Rectal smooth muscle tissue (tissue), 1 donor: ENCODE measurements around the gene MFGE8.

Source experiments
- H3K27ac ChIP-seq: one replicate; pipeline ENCODE4 v1.7.0; 2013; ENCODE audit warnings: low read depth, low read length, inconsistent platforms
- H3K27me3 ChIP-seq: one replicate; pipeline ENCODE4 v1.7.0; 2013; ENCODE audit warnings: low read length; ENCODE audit not compliant: control insufficient read depth, insufficient read depth
- H3K36me3 ChIP-seq: one replicate; pipeline ENCODE4 v1.7.0; 2013; ENCODE audit warnings: low read length; ENCODE audit not compliant: control insufficient read depth, insufficient read depth
- H3K4me1 ChIP-seq: one replicate; pipeline ENCODE4 v1.7.0; 2013; ENCODE audit warnings: low read length; ENCODE audit not compliant: control insufficient read depth, insufficient read depth
- H3K4me3 ChIP-seq: one replicate; pipeline ENCODE4 v1.7.0; 2013; ENCODE audit warnings: low read length
- H3K9ac ChIP-seq: one replicate; pipeline ENCODE4 v1.7.0; 2013; ENCODE audit warnings: low read length

Gene MFGE8

DNA sequence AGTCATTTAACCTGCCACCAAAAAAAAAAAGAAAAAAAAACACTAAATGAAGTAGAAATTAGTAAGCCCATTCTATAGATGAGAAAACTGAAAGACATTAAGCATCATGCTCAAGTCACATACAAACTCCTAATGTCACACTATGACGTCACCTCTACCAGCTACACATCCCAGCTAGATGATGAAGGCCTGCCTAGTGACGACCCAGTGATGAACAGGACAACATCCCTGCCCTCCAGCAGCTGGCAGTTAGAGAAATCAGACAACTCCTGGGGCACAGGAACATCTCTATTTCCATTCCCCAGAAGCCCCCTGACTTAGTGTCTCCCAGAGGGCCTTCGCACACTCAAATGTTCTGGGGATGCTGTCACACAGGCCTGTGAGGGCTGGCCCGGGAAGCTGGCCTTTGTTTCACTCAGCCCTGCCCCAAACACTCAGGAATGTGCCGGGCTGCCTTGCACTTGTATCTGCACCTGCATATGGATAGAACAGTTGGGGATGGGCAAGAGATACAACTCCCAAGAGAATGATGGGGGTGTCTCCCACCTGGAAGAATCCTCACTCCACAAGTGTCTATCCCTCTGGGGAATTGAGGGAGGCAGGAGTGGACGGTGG, 10.9 kb downstream of the MFGE8 start:
- Histone ChIP-seq H3K9ac (no peak overlapping the region), H3K27ac (no peak overlapping the region), H3K4me3 (no peak overlapping the region), H3K27me3 (no peaks in the 10 kb centered on the region), H3K4me1 (peaks cover 4% of the 10 kb centered on the region), H3K36me3 (no peaks in the 10 kb centered on the region)

DNA sequence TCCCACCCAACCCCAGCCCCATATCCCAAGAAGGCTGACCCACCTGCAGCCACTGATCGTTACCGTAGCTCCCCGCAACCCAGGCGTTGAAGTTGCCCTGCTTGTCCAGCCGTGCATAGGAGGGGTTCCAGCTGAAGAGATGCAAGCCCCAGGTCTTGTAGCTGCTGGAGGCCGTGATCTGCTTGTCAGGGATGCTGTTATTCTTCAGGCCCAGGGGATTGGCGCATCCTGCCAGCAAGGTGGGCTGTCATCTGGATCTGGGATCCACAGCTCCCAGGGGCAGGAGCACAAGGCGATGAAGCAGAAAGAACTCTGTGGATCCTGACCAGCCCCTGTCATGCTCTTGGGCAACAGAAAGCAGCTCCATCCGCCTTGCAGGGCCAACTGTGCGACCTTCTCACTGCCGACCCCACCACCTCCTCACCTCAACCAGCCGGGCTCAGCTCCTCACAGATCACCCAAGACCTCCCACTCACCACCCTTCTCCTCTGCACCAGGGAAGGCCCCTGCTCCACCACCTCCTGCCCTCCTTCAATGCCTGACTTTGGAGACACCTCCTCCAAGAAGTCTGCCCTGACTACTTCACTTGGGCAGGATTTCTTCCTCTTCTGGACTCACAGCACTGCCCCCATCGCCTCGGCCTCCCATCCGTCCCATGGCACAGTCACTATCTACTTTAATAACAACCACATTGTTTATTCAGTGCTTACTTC, 11.5 kb downstream of the MFGE8 start:
- peaks cover 9% of the 10 kb centered on the region for H3K4me1 ChIP-seq
- no peak overlapping the region for H3K27ac ChIP-seq
- H3K27me3 ChIP-seq: no peaks in the 10 kb centered on the region
- H3K9ac ChIP-seq: no peak overlapping the region
- H3K4me3 ChIP-seq: no peak overlapping the region
- no peaks in the 10 kb centered on the region for H3K36me3 ChIP-seq

DNA sequence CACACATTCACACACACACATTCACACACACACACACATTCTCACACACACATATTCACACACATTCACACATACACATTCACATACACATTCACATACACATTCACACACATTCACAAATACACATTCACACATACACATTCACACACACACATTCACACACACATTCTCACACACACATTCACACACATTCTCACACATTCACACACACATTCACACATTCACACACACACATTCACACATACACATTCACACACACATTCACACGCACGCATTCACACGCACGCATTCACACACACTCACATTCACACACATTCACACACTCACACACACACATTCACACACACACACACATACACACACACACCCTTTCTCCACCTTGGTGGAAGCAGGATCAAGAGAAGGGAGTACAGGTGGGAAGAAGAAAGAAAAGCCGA, 12.2 kb downstream of the MFGE8 start:
- peaks cover 9% of the 10 kb centered on the region for H3K4me1 ChIP-seq
- H3K36me3 ChIP-seq: no peaks in the 10 kb centered on the region
- no peaks in the 10 kb centered on the region for H3K27me3 ChIP-seq
- no peak overlapping the region for H3K27ac ChIP-seq
- H3K9ac ChIP-seq: no peak overlapping the region
- no peak overlapping the region for H3K4me3 ChIP-seq

DNA sequence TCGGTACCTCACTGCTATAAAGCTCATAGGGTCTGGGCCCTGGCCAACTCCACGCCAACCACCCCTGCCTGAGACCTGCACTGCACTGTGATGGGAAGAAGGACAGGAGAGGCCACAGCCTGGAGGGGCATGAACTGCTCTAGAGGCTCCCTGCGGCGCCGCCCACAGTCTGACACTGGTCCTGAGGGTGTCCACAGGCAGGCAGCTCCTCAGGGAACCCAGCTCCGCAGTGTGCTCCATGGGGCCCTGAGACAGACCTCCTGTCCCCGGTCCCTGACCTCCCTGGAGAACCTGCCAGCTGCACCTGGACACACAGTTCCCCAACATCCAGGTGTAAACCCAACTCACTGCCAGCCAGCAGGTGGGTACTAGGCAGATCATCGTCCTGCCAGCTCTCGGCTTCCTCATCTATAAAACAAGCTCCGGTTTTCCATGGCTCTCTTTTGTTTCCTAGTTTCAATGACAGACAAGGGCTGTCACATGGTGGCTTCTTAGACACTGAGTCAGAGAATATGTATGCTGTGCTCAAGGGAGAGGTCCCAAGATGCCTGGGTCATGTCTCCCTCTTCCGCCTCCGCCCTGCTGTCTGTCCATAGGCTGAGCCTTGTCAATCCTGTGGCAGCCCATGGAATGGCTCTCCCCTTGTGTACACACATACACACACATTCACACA, 12.7 kb downstream of the MFGE8 start:
- Histone ChIP-seq H3K4me3 (no peak overlapping the region), H3K36me3 (no peaks in the 10 kb centered on the region), H3K27ac (no peak overlapping the region), H3K27me3 (no peaks in the 10 kb centered on the region), H3K9ac (no peak overlapping the region), H3K4me1 (peaks cover 9% of the 10 kb centered on the region)

DNA sequence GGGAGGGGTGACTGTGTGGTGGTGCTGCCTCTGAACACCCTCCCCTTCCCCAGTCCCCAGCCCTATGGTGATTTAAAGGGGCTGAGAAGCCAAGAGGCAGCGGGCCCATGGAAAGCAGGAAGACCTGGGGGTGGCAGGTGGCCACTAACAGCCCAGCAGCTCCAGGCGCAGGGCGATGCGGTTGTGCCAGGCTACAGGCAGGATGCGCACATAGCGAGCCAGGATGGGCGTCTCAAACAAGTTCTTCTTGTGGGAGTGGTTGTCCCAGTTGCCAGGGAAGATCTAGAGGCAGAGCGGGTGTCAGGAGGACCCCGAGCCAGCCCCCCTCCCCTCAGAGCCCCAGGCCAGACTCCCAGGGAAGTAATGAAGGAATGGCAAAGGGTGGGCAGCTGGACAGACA, 13.9 kb downstream of the MFGE8 start:
- Histone ChIP-seq H3K9ac (no peak overlapping the region), H3K36me3 (no peaks in the 10 kb centered on the region), H3K4me3 (no peak overlapping the region), H3K27me3 (peaks cover 5% of the 10 kb centered on the region), H3K4me1 (peaks cover 9% of the 10 kb centered on the region), H3K27ac (no peak overlapping the region)

DNA sequence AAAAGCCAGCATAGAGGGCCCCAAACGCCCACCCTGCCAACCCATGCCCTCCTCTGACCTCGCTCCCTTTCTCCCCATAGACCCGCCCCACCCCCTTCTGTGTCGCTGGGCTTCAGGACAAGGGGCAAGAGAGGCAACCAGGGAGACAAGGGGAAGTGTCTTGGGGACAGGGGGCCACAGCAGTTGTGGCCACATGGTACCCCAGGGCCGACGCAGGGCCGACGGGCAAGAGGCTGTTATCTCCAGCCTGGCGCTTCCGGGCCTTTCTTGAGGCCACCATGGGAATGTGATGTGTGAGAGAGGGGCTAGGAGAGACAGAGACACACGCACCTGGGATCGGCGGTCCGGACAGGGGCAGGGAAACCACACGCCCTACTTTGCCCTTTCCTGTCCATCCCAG, 14.4 kb downstream of the MFGE8 start:
- H3K27me3 ChIP-seq: peaks cover 9% of the 10 kb centered on the region
- H3K36me3 ChIP-seq: no peaks in the 10 kb centered on the region
- H3K4me1 ChIP-seq: peaks cover 9% of the 10 kb centered on the region
- H3K9ac ChIP-seq: no peak overlapping the region
- no peak overlapping the region for H3K27ac ChIP-seq
- H3K4me3 ChIP-seq: no peak overlapping the region

DNA sequence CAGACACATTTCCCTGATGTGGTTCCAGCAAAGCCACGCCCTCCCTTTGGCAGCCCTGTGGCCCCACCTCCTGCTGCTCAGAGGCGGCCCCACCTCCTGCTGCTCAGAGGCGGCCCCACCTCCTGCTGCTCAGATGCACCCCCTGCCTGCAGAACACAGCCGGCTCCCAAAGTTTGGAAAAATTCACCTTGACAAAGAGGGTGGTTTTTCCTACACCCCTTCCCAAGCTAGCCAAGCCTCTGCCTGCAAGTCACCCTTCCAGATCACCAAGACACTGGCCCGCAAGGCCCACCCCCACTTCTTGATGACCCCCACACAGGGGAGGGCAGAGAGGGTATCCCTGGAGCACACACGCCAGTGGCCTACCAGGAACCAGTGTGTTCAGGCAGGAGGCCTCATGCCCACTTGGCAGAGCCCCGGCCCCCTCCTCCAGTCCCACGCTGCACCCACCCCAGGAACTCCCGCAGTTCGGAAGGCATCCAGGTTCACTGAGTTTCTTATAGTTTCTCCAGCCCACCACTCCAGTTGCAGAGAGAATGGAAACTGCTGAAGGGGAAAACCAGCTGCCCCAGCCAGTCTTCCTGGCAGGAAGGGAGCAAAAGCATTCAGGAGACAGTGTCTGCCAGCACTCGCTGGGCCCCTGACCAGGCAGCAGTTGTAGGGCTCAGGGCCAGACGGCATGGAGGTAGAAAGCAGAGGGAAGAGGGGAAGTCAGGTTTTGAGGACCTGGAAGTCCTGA, 15.6 kb downstream of the MFGE8 start:
- Histone ChIP-seq H3K36me3 (no peaks in the 10 kb centered on the region), H3K27ac (peak overlapping the region; percentile 25), H3K27me3 (peaks cover 11% of the 10 kb centered on the region), H3K9ac (no peak overlapping the region), H3K4me3 (no peak overlapping the region), H3K4me1 (peaks cover 9% of the 10 kb centered on the region)

DNA sequence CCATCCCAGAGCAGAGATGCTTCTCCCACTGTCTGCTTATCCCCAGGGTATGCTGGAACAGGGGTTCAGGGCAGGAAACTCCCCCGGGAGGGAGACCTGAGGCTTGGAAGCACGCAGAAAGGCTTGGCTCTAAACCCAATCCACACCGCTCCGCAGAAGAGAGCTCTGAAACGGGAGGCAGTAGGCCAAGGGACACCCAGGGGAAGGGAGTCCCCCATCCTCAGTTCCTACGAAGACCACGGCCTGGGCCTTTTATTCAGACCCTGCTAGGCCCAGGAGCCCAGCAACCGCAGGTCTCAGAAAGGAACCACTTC, 16.1 kb downstream of the MFGE8 start:
- Histone ChIP-seq H3K4me1 (peaks cover 9% of the 10 kb centered on the region), H3K9ac (no peak overlapping the region), H3K27ac (no peak overlapping the region), H3K4me3 (no peak overlapping the region), H3K36me3 (no peaks in the 10 kb centered on the region), H3K27me3 (peaks cover 11% of the 10 kb centered on the region)

DNA sequence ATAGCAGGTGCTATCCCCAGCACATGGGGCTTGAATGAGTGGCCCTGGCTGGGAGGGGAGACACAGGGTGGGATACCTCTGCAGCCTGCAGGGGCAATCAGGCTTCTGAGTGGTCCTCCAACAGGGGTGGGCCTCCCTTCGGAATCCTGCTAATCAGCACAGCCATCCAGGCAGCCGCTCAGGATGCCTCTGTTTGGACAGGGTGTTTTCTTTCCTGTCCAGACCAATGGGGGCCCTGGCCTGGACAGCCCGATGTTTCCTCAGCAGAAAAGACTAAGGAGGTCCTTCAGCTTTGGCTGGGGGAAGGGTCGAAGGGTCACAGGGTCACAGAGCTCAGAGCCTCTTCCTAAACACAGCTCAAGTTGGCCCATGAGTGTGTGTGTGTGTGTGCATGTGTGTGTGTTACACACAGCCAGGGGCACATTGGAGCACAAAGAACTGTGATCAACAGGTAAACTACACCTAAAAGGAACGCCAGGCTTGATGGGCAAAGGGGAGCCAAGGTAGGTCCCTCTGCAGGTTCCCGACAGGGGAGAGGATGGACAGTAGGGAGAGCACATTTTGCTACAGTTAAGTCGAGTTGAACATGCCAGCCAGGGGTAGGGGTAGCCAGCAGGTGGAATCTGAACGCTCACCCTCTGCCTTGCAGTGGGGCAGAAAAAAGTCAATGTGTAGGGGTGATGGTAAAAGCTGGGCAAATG, 16.7 kb downstream of the MFGE8 start:
- Histone ChIP-seq H3K36me3 (no peaks in the 10 kb centered on the region), H3K9ac (no peak overlapping the region), H3K27ac (no peak overlapping the region), H3K4me3 (no peak overlapping the region), H3K27me3 (peaks cover 11% of the 10 kb centered on the region), H3K4me1 (peaks cover 9% of the 10 kb centered on the region)

DNA sequence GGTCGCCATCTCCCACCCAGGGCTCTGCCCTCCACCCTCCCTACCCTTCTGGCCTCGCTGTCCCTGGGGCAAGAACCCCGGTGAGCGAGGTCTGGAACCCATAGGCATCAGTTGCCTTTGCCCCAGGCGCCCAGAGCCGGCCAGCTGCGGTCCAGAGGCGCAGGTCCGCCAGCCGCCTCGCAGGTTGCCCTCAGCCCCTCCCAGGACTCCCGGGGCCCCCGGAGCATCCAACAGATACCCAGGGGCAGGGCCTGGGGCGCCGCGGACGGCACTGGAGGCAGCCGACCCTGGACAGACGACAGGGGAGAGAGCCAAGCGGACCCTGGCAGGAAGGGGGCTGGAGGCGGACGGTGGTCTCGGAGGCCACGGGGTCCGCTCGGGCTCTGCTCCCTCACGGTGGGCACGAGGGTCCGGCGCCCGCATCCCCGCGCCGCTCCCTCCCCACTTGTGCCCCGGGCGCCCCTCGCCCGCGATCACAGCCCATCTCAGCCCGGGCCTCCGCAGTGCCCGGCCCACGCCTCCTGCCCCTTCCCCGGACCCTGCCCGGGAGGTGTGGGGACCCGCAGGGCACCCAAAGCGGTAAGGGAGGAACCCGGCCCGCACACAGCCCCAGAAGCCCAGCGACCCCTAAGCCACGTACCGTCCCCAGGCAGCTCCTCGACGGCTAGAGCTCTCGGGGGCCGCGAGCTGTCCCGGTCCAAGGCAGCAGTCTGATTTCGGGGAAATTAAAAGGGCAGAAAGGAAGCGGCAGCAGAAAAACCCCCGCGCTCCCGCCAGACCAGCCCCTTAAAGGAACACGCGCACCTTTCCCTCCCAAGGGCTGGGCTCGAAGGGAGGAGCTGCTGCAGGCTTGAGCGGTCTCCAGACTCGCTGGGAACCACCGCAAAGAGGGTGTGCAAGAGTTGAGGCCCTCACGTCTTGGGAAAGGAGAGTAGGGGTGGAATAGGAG, 18.1 kb downstream of the MFGE8 start, which contains the start of gene HAPLN3:
Gene HAPLN3, minus strand, starts transcription at position 726 of the 949 bp plus-strand sequence. CDS start 8,246 bp downstream, outside the sequence.
- Histone ChIP-seq H3K27me3 (peaks cover 11% of the 10 kb centered on the region), H3K36me3 (no peaks in the 10 kb centered on the region), H3K4me1 (peaks cover 9% of the 10 kb centered on the region), H3K9ac (no peak within 1 kb of the TSS), H3K27ac (no peak within 1 kb of the TSS), H3K4me3 (peak within 1 kb of the TSS; percentile 58)

DNA sequence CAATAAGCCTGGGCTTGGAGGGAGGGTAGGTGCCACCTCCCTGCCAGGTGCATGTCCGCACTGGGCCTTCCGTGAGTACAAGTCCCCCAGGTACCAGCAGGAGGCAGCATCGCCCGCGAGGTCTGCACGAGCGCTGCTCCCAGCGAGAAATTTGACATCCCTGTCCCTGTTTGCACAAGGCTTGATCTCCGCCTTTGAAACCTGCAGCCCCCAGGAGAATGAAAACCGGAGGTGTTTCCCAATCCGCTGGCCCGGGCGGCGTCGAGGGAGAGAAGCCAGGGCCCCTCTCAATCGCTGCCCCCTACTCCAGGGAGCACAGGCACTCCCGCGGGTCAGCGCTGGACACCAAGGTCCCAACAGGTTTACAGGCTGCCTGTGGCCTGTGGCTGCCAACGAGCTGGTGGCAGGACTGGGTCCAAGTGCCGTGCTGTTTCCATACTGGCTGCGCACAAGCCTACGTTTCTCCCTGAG, 18.8 kb downstream of the MFGE8 start:
- Histone ChIP-seq H3K4me3 (peak overlapping the region; percentile 30), H3K27me3 (peaks cover 11% of the 10 kb centered on the region), H3K36me3 (no peaks in the 10 kb centered on the region), H3K4me1 (peaks cover 9% of the 10 kb centered on the region), H3K9ac (no peak overlapping the region), H3K27ac (no peak overlapping the region)
